Epithelial cell of esophagus (primary cell): Measurements from ENCODE around the gene OR9A4.

Experiments used
- DNase-seq: peaks from one replicate; pipeline ENCODE4 v3.0.0; 2010; ENCODE audit warnings: low read depth
- H3K4me3 ChIP-seq: 2 replicates; pipeline ENCODE4 v1.5.1; 2011; ENCODE audit warnings: mild to moderate bottlenecking, low read length, control low read depth
- CTCF ChIP-seq: IDR thresholded peaks from 2 replicates; pipeline ENCODE4 v1.5.1; 2011; ENCODE audit warnings: low read depth, mild to moderate bottlenecking, low read length, control low read depth, inconsistent platforms; ENCODE audit not compliant: insufficient read depth; ENCODE audit errors: missing control alignments

Gene OR9A4

GRCh38 chr7:141944811-141945210 is 28.6 kb downstream of the OR9A4 start:
- peak; percentile 10 for DNase-seq
- TF ChIP-seq CTCF = no peak
- H3K4me3 ChIP-seq = no peak overlapping the region

GRCh38 chr7:141945356-141945755 is 29.2 kb downstream of the OR9A4 start:
- no peak for TF ChIP-seq CTCF
- peak; percentile 94 for DNase-seq
- H3K4me3 ChIP-seq = no peak overlapping the region

GRCh38 chr7:141946796-141947195 is 30.6 kb downstream of the OR9A4 start, which contains the start of gene CLEC5A:
Gene CLEC5A (minus strand): TSS chr7:141946974. CDS start chr7:141946292, 682 bp downstream.
- no peak within 1 kb of the TSS for H3K4me3 ChIP-seq
- DNase-seq = no peak
- no peak for TF ChIP-seq CTCF

GRCh38 chr7:141949021-141949420 is 32.8 kb downstream of the OR9A4 start:
- no peak for DNase-seq
- no peak overlapping the region for H3K4me3 ChIP-seq
- TF ChIP-seq CTCF = no peak

GRCh38 chr7:141949451-141949850 is 33.3 kb downstream of the OR9A4 start:
- DNase-seq = no peak
- TF ChIP-seq CTCF = no peak
- H3K4me3 ChIP-seq = no peak overlapping the region

- no peak for TF ChIP-seq CTCF
- DNase-seq = no peak
- no peak overlapping the region for H3K4me3 ChIP-seq
Measured at GRCh38 chr7:141949911-141950310, 33.7 kb downstream of the OR9A4 start.

GRCh38 chr7:141950806-141951205 is 34.6 kb downstream of the OR9A4 start:
- no peak overlapping the region for H3K4me3 ChIP-seq
- no peak for TF ChIP-seq CTCF
- no peak for DNase-seq
